OCI-LY7 (cell line): ENCODE measurements around the gene PRPF8. TPM values are rescaled to one million over a fixed set of nuclear protein-coding genes. Genes with fewer than 3 reads are reported as not detected.

Experiments used
- BruUV-seq: library from RNA; stranded (reverse); fragments of 400-500 nt; replicated peaks from 2 replicates; lab custom pipeline; 2021; lab: Mats Ljungman, UMichigan
- CTCF ChIA-PET: fragments of 300-600 bp; sonication (Branson Sonifier 250); formaldehyde crosslinking; loops from one replicate; lab custom pipeline; 2022; ENCODE audit warnings: antibody characterized with exemption; ENCODE audit not compliant: unreplicated experiment; lab: Charles Lee
- POLR2A ChIA-PET: fragments of 300-600 bp; sonication (Branson Sonifier 250); formaldehyde crosslinking; loops from one replicate; lab custom pipeline; 2022; ENCODE audit warnings: antibody characterized with exemption; lab: Charles Lee
- DNase-seq: peaks from one replicate; pipeline ENCODE4 v3.0.0-alpha.2; 2015; ENCODE audit warnings: low spot score
- H2AFZ ChIP-seq: fragments of 200-600 bp; sonication (generic), shearing (Covaris generic); 2 replicates; pipeline ENCODE4 v1.6.1; 2014; ENCODE audit warnings: mild to moderate bottlenecking, antibody characterized with exemption, low read length, moderate library complexity
- H3K27ac ChIP-seq: fragments of 200-600 bp; sonication (generic); 2 replicates; pipeline ENCODE4 v1.5.1; 2014; ENCODE audit warnings: mixed run types, low read depth, mild to moderate bottlenecking, moderate library complexity, low read length, inconsistent platforms; ENCODE audit not compliant: poor library complexity, severe bottlenecking
- H3K36me3 ChIP-seq: fragments of 200-600 bp; sonication (generic); 2 replicates; pipeline ENCODE4 v1.6.1; 2014; ENCODE audit warnings: mild to moderate bottlenecking, antibody characterized with exemption, low read length, moderate library complexity, mixed read lengths; ENCODE audit not compliant: insufficient read depth
- H3K4me1 ChIP-seq: fragments of 200-600 bp; sonication (generic); 2 replicates; pipeline ENCODE4 v1.5.1; 2014; ENCODE audit warnings: mild to moderate bottlenecking, low read length; ENCODE audit not compliant: insufficient read depth, poor library complexity, severe bottlenecking
- H3K4me2 ChIP-seq: fragments of 200-600 bp; sonication (generic); 2 replicates; pipeline ENCODE4 v1.6.1; 2014; ENCODE audit warnings: mild to moderate bottlenecking, low read length
- H3K4me3 ChIP-seq: fragments of 200-600 bp; sonication (generic); 2 replicates; pipeline ENCODE4 v1.5.1; 2014; ENCODE audit warnings: mild to moderate bottlenecking, low read depth, low read length; ENCODE audit not compliant: poor library complexity, severe bottlenecking
- H3K79me2 ChIP-seq: fragments of 200-600 bp; sonication (generic); 2 replicates; pipeline ENCODE4 v1.6.1; 2016; ENCODE audit warnings: low read depth, mild to moderate bottlenecking, low read length, moderate library complexity, mixed read lengths; ENCODE audit not compliant: insufficient read depth
- H3K9me2 ChIP-seq: fragments of 200-600 bp; sonication (generic); 2 replicates; pipeline ENCODE4 v1.6.1; 2016; ENCODE audit warnings: mild to moderate bottlenecking, low read length, mixed read lengths; ENCODE audit not compliant: insufficient read depth
- H3K9me3 ChIP-seq: fragments of 200-600 bp; sonication (generic); 2 replicates; pipeline ENCODE4 v1.6.1; 2014; ENCODE audit warnings: mild to moderate bottlenecking, mixed run types, low read length, mixed read lengths
- H4K20me1 ChIP-seq: fragments of 200-600 bp; sonication (generic); 2 replicates; pipeline ENCODE4 v1.6.1; 2014; ENCODE audit warnings: mild to moderate bottlenecking, antibody characterized with exemption, low read length, moderate library complexity, mixed read lengths; ENCODE audit not compliant: insufficient read depth
- CTCF ChIP-seq: fragments of 200-600 bp; sonication (generic); conservative IDR thresholded peaks from 2 replicates; pipeline ENCODE4 v1.5.1; 2014; ENCODE audit warnings: mild to moderate bottlenecking, antibody characterized with exemption, low read length, moderate library complexity, mixed read lengths
- EZH2phosphoT487 ChIP-seq: fragments of 200-600 bp; sonication (generic); IDR thresholded peaks from 2 replicates; pipeline ENCODE4 v1.6.1; 2018; ENCODE audit warnings: low read depth, borderline replicate concordance, mild to moderate bottlenecking, mixed run types, antibody characterized with exemption, low read length, moderate library complexity, mixed read lengths
- intact Hi-C: fragments of 100-400 bp; cut with micrococcal nuclease; formaldehyde crosslinking; loops from one replicate; pipeline ENCODE4 v1.10.0; 2022; ENCODE audit not compliant: unreplicated experiment
- total RNA-seq, 2 experiments: library from RNA; depleted of rRNA in 1 of 2; stranded (reverse); fragments of >200 nt in 1 of 2; shearing (Covaris generic) in 1 of 2; gene quantifications; 2 replicates each; pipeline ENCODE4 v1.2.3, GENCODE V29; 2014 to 2022

PRPF8 gene
- total RNA-seq, 2 experiments from 2014 or later: 162 to 427 TPM

- Histone ChIP-seq H2AFZ (no peak overlapping the region), H3K4me1 (no peaks in the 10 kb centered on the region), H3K36me3 (no peaks in the 10 kb centered on the region; the same call in 1 of the 2 replicates), H4K20me1 (no peaks in the 10 kb centered on the region), H3K4me3 (no peak overlapping the region), H3K4me2 (no peak overlapping the region), H3K79me2 (no peaks in the 10 kb centered on the region), H3K9me3 (no peaks in the 10 kb centered on the region), H3K9me2 (no peaks in the 10 kb centered on the region), H3K27ac (no peak overlapping the region)
- no peak for DNase-seq
- POLR2A ChIA-PET: no interaction called here
- intact Hi-C loops: no loop called here
- CTCF ChIA-PET: no interaction called here
- TF ChIP-seq EZH2phosphoT487 (no peak), CTCF (no peak)
- BruUV-seq: no TSS peak
These were observed 48.2 kb upstream of the PRPF8 start for GRCh38 chr17:1732833-1733321.

- Histone ChIP-seq H4K20me1 (no peaks in the 10 kb centered on the region), H3K9me2 (no peaks in the 10 kb centered on the region), H3K27ac (no peak overlapping the region), H3K9me3 (no peaks in the 10 kb centered on the region), H3K4me1 (no peaks in the 10 kb centered on the region), H3K4me2 (no peak overlapping the region), H3K4me3 (no peak overlapping the region), H3K79me2 (no peaks in the 10 kb centered on the region), H3K36me3 (no peaks in the 10 kb centered on the region; the same call in 1 of the 2 replicates), H2AFZ (no peak overlapping the region)
- ChIA-PET POLR2A (interaction anchor here (0.7 kb wide), 1 partner anchor 285 kb away, joined by 3 read pairs; no protein-coding TSS in a partner anchor), CTCF (no interaction called here)
- no peak for TF ChIP-seq EZH2phosphoT487
- no peak for TF ChIP-seq CTCF
- no TSS peak for BruUV-seq
- intact Hi-C loops: no loop called here
- no peak for DNase-seq
These were observed 47.7 kb upstream of the PRPF8 start for GRCh38 chr17:1732241-1732832.

- no peak overlapping the region for H3K4me3 ChIP-seq
- ChIA-PET CTCF (no interaction called here), POLR2A (no interaction called here)
- H3K27ac ChIP-seq: no peak overlapping the region
- H3K4me2 ChIP-seq: no peak overlapping the region
- TF ChIP-seq EZH2phosphoT487 (no peak), CTCF (no peak)
- no peaks in the 10 kb centered on the region for H4K20me1 ChIP-seq
- H3K9me2 ChIP-seq: no peaks in the 10 kb centered on the region
- BruUV-seq: no TSS peak
- H3K9me3 ChIP-seq: no peaks in the 10 kb centered on the region
- DNase-seq: no peak
- H2AFZ ChIP-seq: no peak overlapping the region
- peaks cover 9% of the 10 kb centered on the region; the same call in 1 of the 2 replicates for H3K36me3 ChIP-seq
- H3K4me1 ChIP-seq: no peaks in the 10 kb centered on the region
- intact Hi-C loops: no loop called here
- no peaks in the 10 kb centered on the region; the same call in 1 of the 2 replicates for H3K79me2 ChIP-seq
These were observed 46.5 kb upstream of the PRPF8 start for GRCh38 chr17:1731194-1731506.
